Fibroblast of lung (primary cell): ENCODE results near the gene COL15A1.

Experiments used
- EZH2 ChIP-seq: IDR thresholded peaks from 2 replicates; pipeline ENCODE4 v1.5.1; 2012; ENCODE audit warnings: low read length, control low read depth, mild to moderate bottlenecking; ENCODE audit errors: missing control alignments
- TF ChIP-seq, protein P1 (sequence below), 2 donors: IDR thresholded peaks in 1 of 2; conservative IDR thresholded peaks in 1 of 2; 1 replicate in 1 of 2; 2 replicates in 1 of 2; pipeline ENCODE4 v1.5.1; 2011 to 2012; ENCODE audit warnings: low read length in 2 of 2, control low read depth in 1 of 2, inconsistent platforms in 1 of 2, low read depth in 1 of 2, mild to moderate bottlenecking in 1 of 2

DNA sequence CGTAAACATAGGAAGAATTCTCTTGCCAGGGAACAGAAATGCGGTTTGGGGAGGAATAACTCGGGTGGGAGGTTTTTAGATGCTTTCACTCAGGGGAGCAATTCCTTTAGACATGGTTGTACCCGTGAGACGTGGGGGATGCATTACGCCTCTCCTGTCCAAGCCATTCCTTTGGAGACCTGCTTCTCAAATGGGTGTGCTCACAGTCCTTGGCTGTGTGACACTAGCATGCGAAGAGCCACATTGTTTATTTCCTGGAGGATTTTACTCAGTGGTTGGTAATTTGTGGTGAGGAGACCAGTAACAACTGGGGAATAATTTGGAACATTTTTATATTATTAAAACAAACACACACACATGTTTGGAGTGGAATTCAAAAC lies 18.5 kb downstream of the COL15A1 start:
- no peak for TF ChIP-seq EZH2
- TF ChIP-seq, protein P1, sequence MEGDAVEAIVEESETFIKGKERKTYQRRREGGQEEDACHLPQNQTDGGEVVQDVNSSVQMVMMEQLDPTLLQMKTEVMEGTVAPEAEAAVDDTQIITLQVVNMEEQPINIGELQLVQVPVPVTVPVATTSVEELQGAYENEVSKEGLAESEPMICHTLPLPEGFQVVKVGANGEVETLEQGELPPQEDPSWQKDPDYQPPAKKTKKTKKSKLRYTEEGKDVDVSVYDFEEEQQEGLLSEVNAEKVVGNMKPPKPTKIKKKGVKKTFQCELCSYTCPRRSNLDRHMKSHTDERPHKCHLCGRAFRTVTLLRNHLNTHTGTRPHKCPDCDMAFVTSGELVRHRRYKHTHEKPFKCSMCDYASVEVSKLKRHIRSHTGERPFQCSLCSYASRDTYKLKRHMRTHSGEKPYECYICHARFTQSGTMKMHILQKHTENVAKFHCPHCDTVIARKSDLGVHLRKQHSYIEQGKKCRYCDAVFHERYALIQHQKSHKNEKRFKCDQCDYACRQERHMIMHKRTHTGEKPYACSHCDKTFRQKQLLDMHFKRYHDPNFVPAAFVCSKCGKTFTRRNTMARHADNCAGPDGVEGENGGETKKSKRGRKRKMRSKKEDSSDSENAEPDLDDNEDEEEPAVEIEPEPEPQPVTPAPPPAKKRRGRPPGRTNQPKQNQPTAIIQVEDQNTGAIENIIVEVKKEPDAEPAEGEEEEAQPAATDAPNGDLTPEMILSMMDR (conservative IDR thresholded peaks at IDR 0.05 in 1 of 2, IDR thresholded peaks at IDR 0.05 in 1 of 2; ENCODE audit: low read depth in 1 of 2, low read length in 2 of 2): no peak
